Loucy (cell line): ENCODE data around the gene CYP4F8.

Source experiments
- CTCF ChIP-seq: fragments of 200-600 bp; sonication (generic); conservative IDR thresholded peaks from 2 replicates; pipeline ENCODE4 v1.5.1; 2014; ENCODE audit warnings: mild to moderate bottlenecking, antibody characterized with exemption, low read length
- EZH2phosphoT487 ChIP-seq: fragments of 200-600 bp; IDR thresholded peaks from 2 replicates; pipeline ENCODE4 v1.6.1; 2018; ENCODE audit warnings: antibody characterized with exemption, mild to moderate bottlenecking, moderate library complexity, borderline replicate concordance

- TF ChIP-seq CTCF = no peak
- no peak for TF ChIP-seq EZH2phosphoT487
Observed at GRCh38 chr19:15644066-15644741, 29.2 kb downstream of the CYP4F8 start.
